HEK293 (cell line): Measurements from ENCODE around the gene GLB1L.

ENCODE experiments used
- CTCF ChIA-PET: fragments of 350-600 bp; formaldehyde crosslinking; extraction: SDS; loops from one replicate; lab custom pipeline; 2021; ENCODE audit warnings: antibody characterized with exemption; lab: Yijun Ruan, JAX
- POLR2A ChIA-PET: fragments of 300-600 bp; formaldehyde crosslinking; extraction: SDS; loops from one replicate; lab custom pipeline; 2020; ENCODE audit warnings: antibody characterized with exemption, inconsistent platforms; lab: Yijun Ruan, JAX
- H3K27ac ChIP-seq: fragments of 200-500 bp; sonication (Bioruptor generic); 2 replicates; pipeline ENCODE4 v1.5.1; 2014; ENCODE audit warnings: low read depth, low read length, control low read depth, inconsistent platforms; ENCODE audit errors: extremely low read depth
- H3K36me3 ChIP-seq, 2 experiments: fragments of 200-500 bp in 1 of 2; sonication (Bioruptor generic) in 1 of 2; 1 replicate in 1 of 2; 2 replicates in 1 of 2; pipeline ENCODE4 v1.5.1; 2014 to 2017; ENCODE audit warnings: inconsistent platforms in 2 of 2, low read length in 2 of 2; ENCODE audit not compliant: control insufficient read depth in 2 of 2, insufficient read depth in 1 of 2
- H3K4me1 ChIP-seq: fragments of 200-500 bp; sonication (Bioruptor generic); 2 replicates; pipeline ENCODE4 v1.5.1; 2014; ENCODE audit warnings: mild to moderate bottlenecking, low read length, inconsistent platforms; ENCODE audit not compliant: control insufficient read depth, insufficient read depth
- H3K4me3 ChIP-seq: 2 replicates; pipeline ENCODE4 v1.5.1; 2011; ENCODE audit warnings: low read depth, mild to moderate bottlenecking, control low read depth, low read length, moderate library complexity
- H3K9me3 ChIP-seq: fragments of 200-500 bp; sonication (Bioruptor generic); 2 replicates; pipeline ENCODE4 v1.5.1; 2014; ENCODE audit warnings: low read depth, low read length, inconsistent platforms; ENCODE audit not compliant: control insufficient read depth, insufficient read depth
- KLF9 ChIP-seq: fragments of 450-650 bp; formaldehyde crosslinking; IDR thresholded peaks from 2 replicates; pipeline ENCODE4 v1.5.1; 2016; ENCODE audit warnings: missing biosample characterization, missing genetic modification characterization, low read depth
- ZBTB17 ChIP-seq: fragments of 450-650 bp; formaldehyde crosslinking; IDR thresholded peaks from 2 replicates; pipeline ENCODE4 v1.5.1; 2016; ENCODE audit warnings: missing biosample characterization, missing genetic modification characterization
- ZBTB48 ChIP-seq: fragments of 450-650 bp; formaldehyde crosslinking; IDR thresholded peaks from 2 replicates; pipeline ENCODE4 v1.5.1; 2016; ENCODE audit warnings: missing biosample characterization, missing genetic modification characterization
- ZEB2 ChIP-seq: fragments of 450-650 bp; formaldehyde crosslinking; IDR thresholded peaks from 2 replicates; pipeline ENCODE4 v1.5.1; 2016; ENCODE audit warnings: missing biosample characterization, missing genetic modification characterization
- ZNF155 ChIP-seq: fragments of 450-650 bp; formaldehyde crosslinking; IDR thresholded peaks from 2 replicates; pipeline ENCODE4 v1.5.1; 2016; ENCODE audit warnings: missing biosample characterization, missing genetic modification characterization
- ZNF274 ChIP-seq, 2 experiments: fragments of 200-500 bp in 1 of 2; fragments of 450-650 bp in 1 of 2; sonication (Bioruptor generic) in 1 of 2; formaldehyde crosslinking in 1 of 2; IDR thresholded peaks; 2 replicates each; pipeline versions ENCODE4 v1.5.1 to v1.6.1; 2014 to 2016; ENCODE audit warnings: borderline replicate concordance in 1 of 2, inconsistent platforms in 1 of 2, low read length in 1 of 2, missing biosample characterization in 1 of 2, missing genetic modification characterization in 1 of 2
- ZNF335 ChIP-seq: fragments of 450-650 bp; formaldehyde crosslinking; conservative IDR thresholded peaks from 2 replicates; pipeline ENCODE4 v1.5.1; 2016; ENCODE audit warnings: missing biosample characterization, missing genetic modification characterization
- ZNF350 ChIP-seq: fragments of 450-650 bp; formaldehyde crosslinking; IDR thresholded peaks from 2 replicates; pipeline ENCODE4 v1.5.0; 2017; ENCODE audit warnings: missing biosample characterization, mild to moderate bottlenecking, missing genetic modification characterization
- ZNF426 ChIP-seq: fragments of 450-650 bp; formaldehyde crosslinking; IDR thresholded peaks from 2 replicates; pipeline ENCODE4 v1.5.1; 2017; ENCODE audit warnings: missing biosample characterization, missing genetic modification characterization, mild to moderate bottlenecking, inconsistent platforms, moderate library complexity
- ZNF510 ChIP-seq: fragments of 450-650 bp; formaldehyde crosslinking; IDR thresholded peaks from 2 replicates; pipeline ENCODE4 v1.5.1; 2018; ENCODE audit warnings: mild to moderate bottlenecking, missing genetic modification characterization, missing biosample characterization; ENCODE audit not compliant: insufficient replicate concordance
- ZNF558 ChIP-seq: fragments of 450-650 bp; formaldehyde crosslinking; IDR thresholded peaks from 2 replicates; pipeline ENCODE4 v1.5.1; 2016; ENCODE audit warnings: missing biosample characterization, missing genetic modification characterization
- ZNF704 ChIP-seq: fragments of 450-650 bp; formaldehyde crosslinking; IDR thresholded peaks from 2 replicates; pipeline ENCODE4 v1.5.1; 2016; ENCODE audit warnings: missing biosample characterization, missing genetic modification characterization
- ZNF768 ChIP-seq: fragments of 450-650 bp; formaldehyde crosslinking; IDR thresholded peaks from 2 replicates; pipeline ENCODE4 v1.5.1; 2018; ENCODE audit warnings: missing biosample characterization, mild to moderate bottlenecking, missing genetic modification characterization
- ZNF776 ChIP-seq: fragments of 450-650 bp; formaldehyde crosslinking; IDR thresholded peaks from 2 replicates; pipeline ENCODE4 v1.5.0; 2017; ENCODE audit warnings: missing biosample characterization, missing genetic modification characterization, borderline replicate concordance
- ZNF830 ChIP-seq: fragments of 450-650 bp; IDR thresholded peaks from 2 replicates; pipeline ENCODE4 v1.5.0; 2018; ENCODE audit warnings: missing biosample characterization, missing genetic modification characterization, low read depth, mild to moderate bottlenecking, moderate library complexity
- TF ChIP-seq, protein P1 (sequence below): fragments of 450-650 bp; formaldehyde crosslinking; IDR thresholded peaks from 2 replicates; pipeline ENCODE4 v1.5.0; 2017; ENCODE audit warnings: missing biosample characterization, missing genetic modification characterization, borderline replicate concordance
- TF ChIP-seq, protein P2 (sequence below): fragments of 450-650 bp; IDR thresholded peaks from 2 replicates; pipeline ENCODE4 v1.5.1; 2018; ENCODE audit warnings: missing biosample characterization, mild to moderate bottlenecking, missing genetic modification characterization

GLB1L gene

GRCh38 chr2:219220652-219221402, 24.4 kb downstream of the GLB1L start:
- CTCF ChIA-PET, result interaction anchor here (0.8 kb wide), 1 partner anchor 74 kb away, joined by 3 read pairs; no protein-coding TSS in a partner anchor
- POLR2A ChIA-PET, result interaction anchor here (0.9 to 6.2 kb wide), 4 partner anchors 9 to 74 kb away, joined by 3 to 42 read pairs (median 4); partner anchors contain the start of genes ANKZF1, ATG9A, GLB1L and STK16
- H3K36me3 ChIP-seq, result peaks cover 0 to 76% of the 10 kb centered on the region in 2 experiments

GRCh38 chr2:219219784-219220532, 25.3 kb downstream of the GLB1L start:
- POLR2A ChIA-PET, result interaction anchor here (1.2 to 6.2 kb wide), 5 partner anchors 7 to 59 kb away, joined by 3 to 42 read pairs (median 6); partner anchors contain the start of genes ANKZF1, ATG9A, DNAJB2 and ZFAND2B
- no peaks in the 10 kb centered on the region for H3K9me3 ChIP-seq
- CTCF ChIA-PET, result interaction anchor here (0.6 to 2.6 kb wide), 3 partner anchors 14 to 75 kb away, joined by 3 to 9 read pairs (median 5); no protein-coding TSS in a partner anchor
- H3K4me1 ChIP-seq, result no peaks in the 10 kb centered on the region
- no peak overlapping the region for H3K27ac ChIP-seq
- H3K4me3 ChIP-seq, result no peak overlapping the region
- TF ChIP-seq ZNF510 (tag by site-specific recombination) (no peak), ZNF768 (tag by site-specific recombination) (no peak), ZEB2 (tag by site-specific recombination) (no peak), ZBTB17 (tag by site-specific recombination) (no peak), KLF9 (tag by site-specific recombination) (no peak), ZNF274 (IDR thresholded peaks at IDR 0.05; ENCODE audit: low read length) (no peak), ZNF274 (tag by site-specific recombination; IDR thresholded peaks at IDR 0.05; ENCODE audit: borderline replicate concordance) (no peak), ZNF155 (tag by site-specific recombination) (no peak)
- TF ChIP-seq, protein P1, sequence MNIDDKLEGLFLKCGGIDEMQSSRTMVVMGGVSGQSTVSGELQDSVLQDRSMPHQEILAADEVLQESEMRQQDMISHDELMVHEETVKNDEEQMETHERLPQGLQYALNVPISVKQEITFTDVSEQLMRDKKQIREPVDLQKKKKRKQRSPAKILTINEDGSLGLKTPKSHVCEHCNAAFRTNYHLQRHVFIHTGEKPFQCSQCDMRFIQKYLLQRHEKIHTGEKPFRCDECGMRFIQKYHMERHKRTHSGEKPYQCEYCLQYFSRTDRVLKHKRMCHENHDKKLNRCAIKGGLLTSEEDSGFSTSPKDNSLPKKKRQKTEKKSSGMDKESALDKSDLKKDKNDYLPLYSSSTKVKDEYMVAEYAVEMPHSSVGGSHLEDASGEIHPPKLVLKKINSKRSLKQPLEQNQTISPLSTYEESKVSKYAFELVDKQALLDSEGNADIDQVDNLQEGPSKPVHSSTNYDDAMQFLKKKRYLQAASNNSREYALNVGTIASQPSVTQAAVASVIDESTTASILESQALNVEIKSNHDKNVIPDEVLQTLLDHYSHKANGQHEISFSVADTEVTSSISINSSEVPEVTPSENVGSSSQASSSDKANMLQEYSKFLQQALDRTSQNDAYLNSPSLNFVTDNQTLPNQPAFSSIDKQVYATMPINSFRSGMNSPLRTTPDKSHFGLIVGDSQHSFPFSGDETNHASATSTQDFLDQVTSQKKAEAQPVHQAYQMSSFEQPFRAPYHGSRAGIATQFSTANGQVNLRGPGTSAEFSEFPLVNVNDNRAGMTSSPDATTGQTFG (tag by site-specific recombination), result no peak
- TF ChIP-seq, protein P2, sequence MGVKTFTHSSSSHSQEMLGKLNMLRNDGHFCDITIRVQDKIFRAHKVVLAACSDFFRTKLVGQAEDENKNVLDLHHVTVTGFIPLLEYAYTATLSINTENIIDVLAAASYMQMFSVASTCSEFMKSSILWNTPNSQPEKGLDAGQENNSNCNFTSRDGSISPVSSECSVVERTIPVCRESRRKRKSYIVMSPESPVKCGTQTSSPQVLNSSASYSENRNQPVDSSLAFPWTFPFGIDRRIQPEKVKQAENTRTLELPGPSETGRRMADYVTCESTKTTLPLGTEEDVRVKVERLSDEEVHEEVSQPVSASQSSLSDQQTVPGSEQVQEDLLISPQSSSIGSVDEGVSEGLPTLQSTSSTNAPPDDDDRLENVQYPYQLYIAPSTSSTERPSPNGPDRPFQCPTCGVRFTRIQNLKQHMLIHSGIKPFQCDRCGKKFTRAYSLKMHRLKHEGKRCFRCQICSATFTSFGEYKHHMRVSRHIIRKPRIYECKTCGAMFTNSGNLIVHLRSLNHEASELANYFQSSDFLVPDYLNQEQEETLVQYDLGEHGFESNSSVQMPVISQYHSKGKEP, result no peak
- peaks cover 3 to 76% of the 10 kb centered on the region in 2 experiments for H3K36me3 ChIP-seq

More at GRCh38 chr2:219220652-219221402, 24.4 kb downstream of the GLB1L start:
- no peaks in the 10 kb centered on the region for H3K4me1 ChIP-seq
- no peak overlapping the region for H3K27ac ChIP-seq
- H3K4me3 ChIP-seq, result no peak overlapping the region
- no peak for TF ChIP-seq ZNF776 (tag by site-specific recombination)
- TF ChIP-seq ZNF558, result no peak
- TF ChIP-seq ZBTB48, result peak; percentile 21; the same call in 1 of the 2 replicates
- TF ChIP-seq ZNF335 (tag by site-specific recombination), result no peak
- TF ChIP-seq ZNF426 (tag by site-specific recombination), result no peak
- no peak for TF ChIP-seq ZNF830 (tag by site-specific recombination)
- no peak for TF ChIP-seq ZNF350 (tag by site-specific recombination)
- no peak for TF ChIP-seq ZNF704 (tag by site-specific recombination)
- TF ChIP-seq KLF9 (tag by site-specific recombination), result no peak
- H3K9me3 ChIP-seq, result no peaks in the 10 kb centered on the region
